ENCODE measurements around the gene NLK.

DNA sequence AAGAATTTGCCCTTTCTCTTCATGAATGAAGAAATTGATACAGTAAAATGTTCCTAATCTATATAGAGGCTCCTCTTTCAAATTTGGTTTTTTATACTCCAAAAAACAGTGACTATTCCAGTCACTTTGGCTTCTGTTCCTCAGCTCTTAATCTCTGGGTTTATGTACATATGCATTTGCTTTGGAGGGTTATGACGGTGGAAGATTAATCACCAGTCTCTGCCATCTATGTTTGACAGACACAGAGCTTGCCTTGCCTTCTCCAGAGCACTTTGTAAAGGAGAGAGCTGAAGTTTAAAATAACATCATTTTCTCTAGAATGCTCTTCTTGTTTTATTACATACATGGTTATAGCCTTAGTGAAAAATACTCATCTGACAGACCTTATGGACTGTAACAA, 99.3 kb downstream of the NLK start:
- TF ChIP-seq, protein P1, sequence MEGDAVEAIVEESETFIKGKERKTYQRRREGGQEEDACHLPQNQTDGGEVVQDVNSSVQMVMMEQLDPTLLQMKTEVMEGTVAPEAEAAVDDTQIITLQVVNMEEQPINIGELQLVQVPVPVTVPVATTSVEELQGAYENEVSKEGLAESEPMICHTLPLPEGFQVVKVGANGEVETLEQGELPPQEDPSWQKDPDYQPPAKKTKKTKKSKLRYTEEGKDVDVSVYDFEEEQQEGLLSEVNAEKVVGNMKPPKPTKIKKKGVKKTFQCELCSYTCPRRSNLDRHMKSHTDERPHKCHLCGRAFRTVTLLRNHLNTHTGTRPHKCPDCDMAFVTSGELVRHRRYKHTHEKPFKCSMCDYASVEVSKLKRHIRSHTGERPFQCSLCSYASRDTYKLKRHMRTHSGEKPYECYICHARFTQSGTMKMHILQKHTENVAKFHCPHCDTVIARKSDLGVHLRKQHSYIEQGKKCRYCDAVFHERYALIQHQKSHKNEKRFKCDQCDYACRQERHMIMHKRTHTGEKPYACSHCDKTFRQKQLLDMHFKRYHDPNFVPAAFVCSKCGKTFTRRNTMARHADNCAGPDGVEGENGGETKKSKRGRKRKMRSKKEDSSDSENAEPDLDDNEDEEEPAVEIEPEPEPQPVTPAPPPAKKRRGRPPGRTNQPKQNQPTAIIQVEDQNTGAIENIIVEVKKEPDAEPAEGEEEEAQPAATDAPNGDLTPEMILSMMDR (IDR thresholded peaks at IDR 0.05; ENCODE audit: extremely low read depth in 1 of 2, insufficient read depth in 1 of 2, low read depth in 1 of 2, low read length in 2 of 2), result no peak
- no peak for TF ChIP-seq POLR2A (IDR thresholded peaks at IDR 0.05; ENCODE audit: low read depth, low read length)
- TF ChIP-seq MAX (IDR thresholded peaks at IDR 0.05; ENCODE audit: insufficient read depth, insufficient read length), result no peak
- TF ChIP-seq POLR2AphosphoS5 (IDR thresholded peaks at IDR 0.05; ENCODE audit: insufficient read depth, low read depth, low read length), result no peak
- TF ChIP-seq EZH2 (IDR thresholded peaks at IDR 0.05; ENCODE audit: borderline replicate concordance, low read depth, low read length, severe bottlenecking), result no peak
- TF ChIP-seq JUN (IDR thresholded peaks at IDR 0.05; ENCODE audit: borderline replicate concordance, insufficient read depth, insufficient read length, low read depth), result no peak
- TF ChIP-seq MYC (IDR thresholded peaks at IDR 0.05; ENCODE audit: low read depth, low read length), result no peak
- no peak for TF ChIP-seq FOS (IDR thresholded peaks at IDR 0.05; ENCODE audit: borderline replicate concordance, insufficient read depth, low read length)
- no peak for TF ChIP-seq GATA2 (IDR thresholded peaks at IDR 0.05; ENCODE audit: insufficient read depth, insufficient read length, low read depth, low read length)

Data from endothelial cell of umbilical vein (primary cell).